NCI-H2171 (cell line): ENCODE measurements around the gene MAOA.
A peak's percentile ranks its signal among the peaks of the same experiment; 100 is the strongest.
"Not testable (repeated sequence)": the region's sequence is repeated elsewhere in the genome, so short reads cannot be mapped to it uniquely, and the experiment has no call there.

Experiments used
- DNase-seq: peaks from one replicate; lab custom pipeline; 2025; lab: John Stamatoyannopoulos, UW

MAOA gene

DNA sequence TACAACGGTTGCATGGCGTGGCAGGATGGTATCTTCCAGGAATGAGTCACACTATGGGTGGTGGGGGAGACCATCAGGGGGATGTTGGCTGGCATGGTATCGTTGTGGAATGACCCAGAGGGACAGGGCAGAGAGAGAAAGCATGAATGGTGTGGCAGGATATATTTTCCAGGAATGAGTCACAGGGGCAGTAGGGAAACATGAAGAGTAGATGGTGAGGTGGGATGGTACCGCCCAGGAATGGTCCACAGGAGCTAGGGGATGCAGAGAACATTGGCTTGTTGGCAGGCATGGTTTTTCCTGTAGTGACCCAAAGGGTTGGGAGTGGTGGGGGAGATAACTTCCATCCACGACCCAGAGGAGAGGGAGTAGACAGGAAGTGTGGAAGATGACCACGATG lies 62.4 kb downstream of the MAOA start:
- DNase-seq: no peak

DNA sequence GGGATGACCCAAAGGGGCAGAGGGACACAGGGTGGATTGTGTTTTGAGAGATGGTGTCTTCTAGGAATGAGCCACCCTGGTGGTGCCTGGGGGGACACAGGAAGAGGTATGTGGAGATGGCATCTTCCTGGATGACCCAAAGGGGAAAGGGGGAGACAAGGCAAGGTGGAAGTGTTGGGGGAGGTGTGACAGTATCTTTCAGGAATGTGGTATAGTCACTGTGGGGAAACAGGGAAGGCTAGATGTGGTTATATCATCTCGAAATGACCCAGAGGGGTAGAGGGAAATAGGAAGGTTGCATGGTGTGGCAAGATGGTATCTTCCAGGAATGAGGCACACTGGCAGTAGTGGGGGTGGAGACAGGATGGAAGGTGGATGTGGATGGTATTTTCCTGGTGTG lies 62.9 kb downstream of the MAOA start:
- DNase-seq: no peak

DNA sequence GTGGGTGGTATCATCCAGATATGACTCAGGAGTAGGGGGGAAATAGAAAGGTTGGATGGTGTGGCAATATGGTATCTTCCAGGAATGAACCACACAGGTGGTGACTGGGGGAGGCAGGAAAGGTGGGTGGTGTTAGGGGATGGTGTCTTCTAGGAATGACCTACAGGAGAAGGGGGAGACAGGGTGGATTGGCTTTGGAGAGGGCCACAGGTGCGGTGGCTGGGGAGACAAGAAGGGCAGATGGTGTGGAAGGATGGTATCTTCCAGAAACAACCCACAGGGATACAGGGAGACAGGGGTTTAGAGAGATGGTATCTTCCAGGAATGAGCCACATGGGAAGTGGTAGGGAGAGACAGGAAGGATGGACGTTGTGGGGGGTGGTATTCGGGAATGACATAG lies 64.0 kb downstream of the MAOA start:
- DNase-seq: no peak

DNA sequence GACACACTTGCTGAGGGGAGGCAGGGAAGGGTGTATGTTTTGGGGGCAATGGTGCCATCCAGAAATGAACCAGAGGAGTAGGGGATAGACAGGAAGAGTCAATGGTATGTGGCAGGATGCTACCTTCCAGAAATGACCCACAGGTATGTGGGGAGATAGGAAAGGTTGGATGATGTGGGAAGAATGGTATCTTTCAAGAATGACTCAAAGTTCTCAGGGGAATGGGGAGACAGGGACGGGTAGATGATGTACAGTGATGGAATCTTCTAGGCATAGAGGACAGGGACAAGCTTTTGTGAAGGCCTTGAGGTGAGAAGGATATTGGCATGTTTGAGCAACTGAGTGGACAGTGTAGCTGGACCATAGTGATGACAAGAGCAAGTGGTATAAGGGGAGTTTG lies 64.9 kb downstream of the MAOA start:
- DNase-seq: no peak

DNA sequence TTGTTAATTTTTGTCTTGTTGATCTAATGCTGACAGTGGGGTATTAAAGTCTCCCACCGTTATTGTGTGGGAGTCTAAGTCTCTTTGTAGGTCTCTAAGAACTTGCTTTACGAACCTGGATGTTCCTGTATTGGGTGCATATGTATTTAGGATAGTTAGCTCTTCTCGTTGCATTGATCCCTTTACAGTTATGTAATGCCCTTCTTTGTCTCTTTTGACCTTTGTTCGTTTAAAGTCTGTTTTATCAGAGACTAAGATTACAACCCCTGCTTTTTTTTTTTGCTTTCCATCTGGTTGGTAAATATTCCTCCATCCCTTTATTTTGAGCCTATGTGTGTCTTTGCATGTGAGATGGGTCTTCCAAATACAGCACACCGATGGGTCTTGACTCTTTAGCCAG lies 69.1 kb downstream of the MAOA start:
- DNase-seq: not testable (repeated sequence)

- not testable (repeated sequence) for DNase-seq
Measured at GRCh38 chrX:43727254-43727653, 71.2 kb downstream of the MAOA start.

DNA sequence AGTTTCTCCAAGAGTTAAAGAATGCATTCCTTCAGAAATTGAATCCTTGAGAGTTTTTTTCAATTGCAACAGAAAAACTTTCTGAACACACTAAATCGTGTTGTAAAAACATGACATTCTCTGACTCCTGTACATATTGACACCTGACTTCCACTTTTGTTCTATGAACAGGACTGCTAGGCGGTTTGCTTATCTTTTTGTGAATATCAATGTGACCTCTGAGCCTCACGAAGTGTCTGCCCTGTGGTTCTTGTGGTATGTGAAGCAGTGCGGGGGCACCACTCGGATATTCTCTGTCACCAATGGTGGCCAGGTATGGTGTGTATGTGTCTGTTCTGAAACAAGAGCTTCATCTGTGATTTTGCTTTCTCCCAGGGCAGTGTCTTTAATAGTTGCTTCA lies 71.9 kb downstream of the MAOA start:
- no peak for DNase-seq

GRCh38 chrX:43728966-43729365 lies 72.9 kb downstream of the MAOA start:
- DNase-seq: no peak

DNA sequence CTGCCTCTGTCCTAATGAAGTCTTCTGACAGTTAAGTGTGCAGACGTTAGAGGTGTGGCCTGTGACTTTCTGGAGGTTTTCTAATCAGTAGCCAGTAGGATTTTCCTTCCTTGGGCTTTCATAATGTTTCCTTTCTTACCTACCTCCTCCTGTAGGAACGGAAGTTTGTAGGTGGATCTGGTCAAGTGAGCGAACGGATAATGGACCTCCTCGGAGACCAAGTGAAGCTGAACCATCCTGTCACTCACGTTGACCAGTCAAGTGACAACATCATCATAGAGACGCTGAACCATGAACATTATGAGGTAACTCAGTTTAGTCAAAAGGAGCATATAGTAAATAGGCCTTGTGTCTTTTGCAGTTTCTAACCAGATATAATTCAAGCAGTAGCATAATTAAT lies 75.0 kb downstream of the MAOA start:
- no peak for DNase-seq

GRCh38 chrX:43733699-43734098 lies 77.6 kb downstream of the MAOA start:
- no peak for DNase-seq

DNA sequence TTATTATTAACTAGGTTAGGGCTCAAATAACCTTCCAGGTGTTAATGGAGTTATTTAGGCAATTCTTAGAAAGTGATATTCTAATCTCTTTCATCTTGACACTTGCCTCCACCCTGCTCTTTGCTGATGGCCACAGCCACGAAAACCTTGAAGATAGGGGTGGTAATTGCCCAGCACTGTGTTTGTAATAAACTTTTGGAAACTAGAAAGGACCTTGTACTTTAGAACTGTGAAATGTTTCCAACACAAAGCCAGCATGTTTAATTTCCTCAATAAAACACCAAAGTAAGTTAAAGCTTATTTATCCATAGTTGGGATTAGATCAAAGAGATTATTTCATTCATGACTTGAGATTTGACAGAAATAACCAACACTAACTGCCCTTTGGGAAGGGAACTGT lies 78.3 kb downstream of the MAOA start:
- no peak for DNase-seq

DNA sequence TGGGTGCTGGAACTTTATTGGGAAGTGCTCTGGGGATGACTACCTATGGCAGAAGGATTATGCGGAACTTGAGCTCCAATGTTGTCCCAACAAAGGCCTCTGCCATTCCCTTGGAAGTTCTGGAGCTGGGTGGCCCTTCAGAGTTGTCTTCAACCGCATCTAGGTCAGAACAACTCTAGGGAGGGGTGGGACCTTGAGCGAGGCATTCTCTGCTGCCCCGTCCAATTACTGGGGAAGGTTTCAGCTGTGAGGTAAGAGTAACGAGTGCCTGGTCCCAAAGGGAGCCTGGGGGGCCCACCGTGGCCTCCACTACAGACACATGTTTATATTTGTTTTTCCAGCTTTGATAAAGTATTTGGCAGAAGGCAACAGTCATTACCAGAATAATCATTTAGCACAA lies 79.4 kb downstream of the MAOA start:
- DNase-seq: no peak

DNA sequence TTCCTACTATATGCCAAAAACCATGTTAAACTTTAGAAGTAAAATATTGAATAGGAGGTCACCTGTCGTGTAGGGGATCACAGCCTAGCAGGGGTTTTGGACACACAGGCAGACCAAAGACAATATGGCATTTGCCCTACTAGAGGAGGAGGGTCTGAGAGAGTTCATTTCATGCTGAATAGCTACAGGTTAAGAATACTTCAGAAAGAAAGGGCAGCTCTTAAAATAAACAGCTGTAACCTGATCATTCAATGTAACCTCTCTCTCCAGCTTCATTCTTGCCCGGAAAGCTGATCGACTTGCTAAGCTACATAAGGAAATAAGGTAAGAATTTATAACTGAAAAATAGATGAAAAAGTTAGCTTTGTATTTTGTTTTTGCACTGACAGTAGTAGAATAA lies 79.9 kb downstream of the MAOA start:
- no peak for DNase-seq

DNA sequence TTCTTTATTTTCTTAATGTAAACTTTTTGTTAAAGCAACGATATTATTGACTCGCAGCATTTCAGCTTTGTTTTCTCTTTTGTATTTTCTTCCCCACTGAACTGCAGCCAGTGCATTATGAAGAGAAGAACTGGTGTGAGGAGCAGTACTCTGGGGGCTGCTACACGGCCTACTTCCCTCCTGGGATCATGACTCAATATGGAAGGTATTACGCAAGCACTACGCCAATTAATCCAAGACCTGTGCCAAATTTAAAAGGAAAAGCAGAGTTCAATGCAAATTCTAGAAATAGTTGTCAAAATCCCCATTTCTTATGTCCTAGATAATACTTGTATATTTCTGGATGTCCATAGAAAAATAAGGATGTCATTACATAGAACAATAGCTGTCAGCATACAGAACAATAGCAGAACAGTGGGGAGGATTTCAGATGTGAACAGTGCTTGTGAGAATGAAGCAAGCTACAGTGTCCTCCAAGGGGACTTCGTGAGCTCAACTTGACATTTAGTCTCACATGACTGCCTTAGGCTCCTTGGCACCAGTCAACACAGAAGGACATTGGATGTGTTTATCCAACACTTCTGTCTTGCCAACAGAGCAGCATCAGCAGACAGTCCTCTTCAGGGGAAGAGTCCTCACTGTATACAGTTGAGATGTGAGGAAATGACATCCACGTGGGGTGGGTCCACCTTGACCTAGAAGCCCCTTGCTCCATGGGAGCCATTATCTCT lies 85.9 kb downstream of the MAOA start:
- no peak for DNase-seq

DNA sequence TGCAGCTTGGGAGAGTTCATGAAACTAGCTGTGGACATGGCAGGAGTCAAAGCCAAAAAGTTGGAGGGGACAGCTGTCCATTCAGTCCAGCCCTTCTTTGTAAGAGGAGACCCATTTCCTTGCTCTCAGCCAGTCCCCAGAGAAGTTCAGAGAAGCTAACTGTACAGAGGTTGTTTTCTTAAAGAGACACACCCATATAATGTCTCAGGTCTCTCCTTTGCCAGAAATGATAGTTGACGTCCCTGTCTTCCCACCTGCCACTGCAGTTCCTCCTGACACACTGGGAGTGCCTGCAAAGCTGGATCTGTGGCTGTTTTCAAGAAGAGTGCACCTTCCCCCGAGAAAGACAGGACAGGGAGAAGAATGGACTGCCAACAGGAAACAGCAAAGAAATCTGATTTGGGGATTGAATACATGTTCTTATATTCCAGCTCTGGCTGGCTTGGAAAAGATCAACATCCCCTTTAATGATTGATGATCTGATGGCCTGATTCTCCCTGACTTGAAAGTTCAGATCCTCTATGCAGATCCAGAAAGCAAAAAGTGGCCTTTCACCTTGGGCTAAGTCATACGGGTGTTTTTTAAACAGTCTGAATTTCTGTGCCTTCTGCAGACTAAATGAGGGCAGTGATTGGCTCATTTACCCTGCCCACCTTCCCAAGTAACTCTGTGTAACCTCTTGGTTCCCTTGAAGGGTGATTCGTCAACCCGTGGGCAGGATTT lies 87.2 kb downstream of the MAOA start:
- DNase-seq: no peak

GRCh38 chrX:43744284-43744683 lies 88.2 kb downstream of the MAOA start:
- DNase-seq: no peak

DNA sequence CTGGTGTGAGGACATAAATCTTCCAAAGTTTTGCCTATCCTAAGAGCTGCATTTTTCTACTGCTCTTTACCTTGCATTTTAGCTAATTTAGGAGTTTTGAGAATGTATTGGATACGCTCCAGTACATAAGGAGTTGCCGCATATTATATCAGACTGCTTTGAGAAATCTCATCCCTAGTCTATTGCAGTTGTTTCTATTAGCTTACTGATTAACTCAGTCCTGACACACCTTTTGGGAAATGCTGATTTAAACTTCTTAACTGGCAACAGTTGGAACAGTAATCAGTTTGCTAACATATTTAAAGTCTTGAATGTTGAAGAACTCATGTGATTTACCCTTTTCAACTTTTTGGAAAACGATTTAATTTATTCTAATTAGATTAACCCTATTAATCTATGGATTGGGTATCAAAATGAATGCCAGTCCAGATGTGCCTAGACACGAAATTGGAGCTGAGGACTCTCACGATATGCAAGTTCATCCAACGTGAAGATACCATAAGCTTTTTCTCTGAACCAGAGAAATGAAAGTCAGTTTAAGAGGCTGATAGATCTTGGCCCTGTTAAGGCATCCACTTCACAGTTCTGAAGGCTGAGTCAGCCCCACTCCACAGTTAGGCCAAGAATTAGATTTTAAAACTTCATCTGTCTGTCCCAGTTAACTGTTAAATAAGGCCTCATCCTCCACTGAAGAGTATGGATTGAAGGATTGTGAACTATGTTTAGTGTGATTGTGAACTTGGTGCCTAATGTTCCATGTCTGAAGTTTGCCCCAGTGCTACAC lies 90.0 kb downstream of the MAOA start:
- DNase-seq: no peak

DNA sequence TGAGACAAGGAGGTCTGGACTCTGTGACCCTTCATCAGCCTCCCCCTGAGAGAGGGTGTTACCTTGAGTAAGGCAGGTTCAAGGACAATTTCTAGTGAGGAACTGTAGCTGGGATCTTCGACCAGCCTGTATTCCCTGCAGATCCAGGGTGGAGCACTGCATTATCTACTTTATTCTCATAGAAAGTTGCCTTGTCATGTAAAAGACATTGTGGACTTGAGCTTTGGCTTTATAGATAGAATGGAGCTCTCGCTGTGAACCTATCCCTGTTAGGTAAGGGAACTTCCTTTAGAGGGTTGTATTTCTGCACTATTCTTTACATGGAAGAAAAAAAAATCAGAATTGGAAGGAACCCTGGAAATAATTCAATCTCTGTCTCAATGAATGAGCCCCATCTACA lies 91.4 kb downstream of the MAOA start:
- no peak for DNase-seq

- peak; percentile 3 for DNase-seq
Measured at GRCh38 chrX:43750248-43750676, 94.2 kb downstream of the MAOA start.

GRCh38 chrX:43753637-43754036 lies 97.5 kb downstream of the MAOA start:
- DNase-seq: no peak

- no peak for DNase-seq
Measured at GRCh38 chrX:43756076-43756475, 100.0 kb downstream of the MAOA start.

- DNase-seq: no peak
Measured at GRCh38 chrX:43758044-43758443, 101.9 kb downstream of the MAOA start.
